Loucy (cell line): ENCODE data around the gene EP300.

Experiments
- H2AFZ ChIP-seq: fragments of 200-600 bp; sonication (generic); 2 replicates; pipeline ENCODE4 v1.6.0; 2016; ENCODE audit warnings: antibody characterized with exemption, mild to moderate bottlenecking, low read length, moderate library complexity
- H3F3A ChIP-seq: fragments of 200-600 bp; 2 replicates; pipeline ENCODE4 v1.6.0; 2016; ENCODE audit warnings: antibody characterized with exemption, low read depth, mild to moderate bottlenecking
- H3K27me3 ChIP-seq: fragments of 200-600 bp; sonication (generic); 2 replicates; pipeline ENCODE4 v1.6.1; 2014; ENCODE audit warnings: low read length, mild to moderate bottlenecking; ENCODE audit not compliant: insufficient read depth, poor library complexity, severe bottlenecking
- H3K36me3 ChIP-seq: fragments of 200-600 bp; sonication (generic); 2 replicates; pipeline ENCODE4 v1.6.1; 2016; ENCODE audit warnings: low read length; ENCODE audit not compliant: insufficient read depth
- H3K4me1 ChIP-seq: fragments of 200-600 bp; sonication (generic); 2 replicates; pipeline ENCODE4 v1.5.1; 2014; ENCODE audit warnings: low read length, mild to moderate bottlenecking; ENCODE audit not compliant: insufficient read depth, poor library complexity, severe bottlenecking
- H3K4me2 ChIP-seq: fragments of 200-600 bp; sonication (generic); 2 replicates; pipeline ENCODE4 v1.6.0; 2014; ENCODE audit warnings: antibody characterized with exemption, low read length, low read depth, mild to moderate bottlenecking; ENCODE audit not compliant: poor library complexity, severe bottlenecking
- H3K4me3 ChIP-seq: fragments of 200-600 bp; sonication (generic); 2 replicates; pipeline ENCODE4 v1.5.1; 2014; ENCODE audit warnings: low read length, mild to moderate bottlenecking, mixed read lengths; ENCODE audit not compliant: poor library complexity, severe bottlenecking
- H3K79me2 ChIP-seq: fragments of 200-600 bp; sonication (generic); 2 replicates; pipeline ENCODE4 v1.6.1; 2014; ENCODE audit warnings: low read length; ENCODE audit not compliant: insufficient read depth
- H3K9ac ChIP-seq: fragments of 200-600 bp; sonication (generic); 2 replicates; pipeline ENCODE4 v1.6.0; 2014; ENCODE audit warnings: mild to moderate bottlenecking, low read depth, low read length, moderate library complexity; ENCODE audit not compliant: poor library complexity, severe bottlenecking
- H3K9me2 ChIP-seq: fragments of 200-600 bp; sonication (generic); replicated peaks from 2 replicates; pipeline ENCODE4 v1.6.1; 2016; ENCODE audit warnings: low read depth, low read length, mixed read lengths
- H3K9me3 ChIP-seq: fragments of 200-600 bp; sonication (generic); 2 replicates; pipeline ENCODE4 v1.6.1; 2014; ENCODE audit warnings: mild to moderate bottlenecking, antibody characterized with exemption, low read length, low read depth; ENCODE audit not compliant: insufficient read depth
- H4K20me1 ChIP-seq: fragments of 200-600 bp; sonication (generic); 2 replicates; pipeline ENCODE4 v1.6.0; 2014; ENCODE audit warnings: antibody characterized with exemption, low read length, mild to moderate bottlenecking; ENCODE audit not compliant: insufficient read depth, poor library complexity, severe bottlenecking
- CTCF ChIP-seq: fragments of 200-600 bp; sonication (generic); conservative IDR thresholded peaks from 2 replicates; pipeline ENCODE4 v1.5.1; 2014; ENCODE audit warnings: mild to moderate bottlenecking, antibody characterized with exemption, low read length
- EZH2phosphoT487 ChIP-seq: fragments of 200-600 bp; IDR thresholded peaks from 2 replicates; pipeline ENCODE4 v1.6.1; 2018; ENCODE audit warnings: antibody characterized with exemption, mild to moderate bottlenecking, moderate library complexity, borderline replicate concordance

The EP300 gene

GRCh38 chr22:41201141-41201540, 108.7 kb downstream of the EP300 start:
- H3K4me3 ChIP-seq = no peak overlapping the region
- H3K79me2 ChIP-seq = peaks cover 10% of the 10 kb centered on the region
- peaks cover 12% of the 10 kb centered on the region for H3K4me1 ChIP-seq
- H3F3A ChIP-seq = no peaks in the 10 kb centered on the region
- TF ChIP-seq CTCF = no peak
- TF ChIP-seq EZH2phosphoT487 = no peak
- H3K4me2 ChIP-seq = no peak overlapping the region
- no peak overlapping the region for H2AFZ ChIP-seq
- H3K9me3 ChIP-seq = no peaks in the 10 kb centered on the region
- no peak overlapping the region for H3K9ac ChIP-seq
- no peaks in the 10 kb centered on the region for H3K27me3 ChIP-seq
- no peaks in the 10 kb centered on the region for H3K9me2 ChIP-seq
- H4K20me1 ChIP-seq = no peaks in the 10 kb centered on the region
- no peaks in the 10 kb centered on the region for H3K36me3 ChIP-seq

- H3K4me2 ChIP-seq = no peak overlapping the region
- H3K9ac ChIP-seq = no peak overlapping the region
- peaks cover 15% of the 10 kb centered on the region for H3K79me2 ChIP-seq
- no peaks in the 10 kb centered on the region for H4K20me1 ChIP-seq
- H3K9me2 ChIP-seq = no peaks in the 10 kb centered on the region
- H3F3A ChIP-seq = no peaks in the 10 kb centered on the region
- H3K36me3 ChIP-seq = no peaks in the 10 kb centered on the region
- H3K4me1 ChIP-seq = peaks cover 7% of the 10 kb centered on the region
- TF ChIP-seq CTCF = no peak
- no peak for TF ChIP-seq EZH2phosphoT487
- no peak overlapping the region for H3K4me3 ChIP-seq
- no peaks in the 10 kb centered on the region for H3K27me3 ChIP-seq
- H2AFZ ChIP-seq = no peak overlapping the region
- no peaks in the 10 kb centered on the region for H3K9me3 ChIP-seq
These were observed 110.7 kb downstream of the EP300 start for GRCh38 chr22:41203118-41203517.

GRCh38 chr22:41204066-41204465, 111.7 kb downstream of the EP300 start:
- TF ChIP-seq EZH2phosphoT487 = no peak
- no peak for TF ChIP-seq CTCF
- Histone ChIP-seq H3F3A (no peaks in the 10 kb centered on the region), H4K20me1 (no peaks in the 10 kb centered on the region), H3K9ac (no peak overlapping the region), H3K4me3 (no peak overlapping the region), H3K36me3 (no peaks in the 10 kb centered on the region), H3K79me2 (peaks cover 15% of the 10 kb centered on the region), H3K27me3 (no peaks in the 10 kb centered on the region), H3K4me1 (peaks cover 7% of the 10 kb centered on the region), H3K9me2 (no peaks in the 10 kb centered on the region), H3K9me3 (no peaks in the 10 kb centered on the region), H2AFZ (no peak overlapping the region), H3K4me2 (no peak overlapping the region)
